Mesothelial cell of epicardium (in vitro differentiated cells): ENCODE results near the gene MGAT4A. TPM values are rescaled to one million over a fixed set of nuclear protein-coding genes. Genes with fewer than 3 reads are reported as not detected.
"Not testable (repeated sequence)": the region's sequence is repeated elsewhere in the genome, so short reads cannot be mapped to it uniquely, and the experiment has no call there.

Experiments
- DNase-seq, 2 experiments: peaks; one replicate each; pipeline ENCODE4 v3.0.0; 2021; ENCODE audit warnings: low spot score in 2 of 2; ENCODE audit not compliant: unreplicated experiment in 2 of 2
- H3K27ac Mint-ChIP-seq: 2 replicates; pipeline ENCODE4 v1.8.0; 2021; ENCODE audit warnings: mixed read lengths
- H3K27me3 Mint-ChIP-seq: 2 replicates; pipeline ENCODE4 v1.8.0; 2021; ENCODE audit warnings: low read depth, mixed read lengths
- H3K36me3 Mint-ChIP-seq: 2 replicates; pipeline ENCODE4 v1.8.0; 2021; ENCODE audit warnings: mixed read lengths
- H3K4me1 Mint-ChIP-seq: 2 replicates; pipeline ENCODE4 v1.8.0; 2021; ENCODE audit warnings: mixed read lengths
- H3K4me3 Mint-ChIP-seq: 2 replicates; pipeline ENCODE4 v1.8.0; 2021; ENCODE audit warnings: mild to moderate bottlenecking, moderate library complexity, mixed read lengths
- H3K9me3 Mint-ChIP-seq: 2 replicates; pipeline ENCODE4 v1.8.0; 2021; ENCODE audit warnings: mixed read lengths
- total RNA-seq: library from RNA; stranded (reverse); gene quantifications from 3 replicates; pipeline ENCODE4 v1.2.1, GENCODE V29; 2021
- TF ChIP-seq, protein P1 (sequence below): fragments of 200-600 bp; sonication (generic); IDR thresholded peaks from one replicate; pipeline ENCODE4 v1.5.0; 2021; ENCODE audit warnings: antibody characterized with exemption; ENCODE audit not compliant: unreplicated experiment

The MGAT4A gene
- total RNA-seq, 1 donor from 2014 or later = 15.0 TPM

DNA sequence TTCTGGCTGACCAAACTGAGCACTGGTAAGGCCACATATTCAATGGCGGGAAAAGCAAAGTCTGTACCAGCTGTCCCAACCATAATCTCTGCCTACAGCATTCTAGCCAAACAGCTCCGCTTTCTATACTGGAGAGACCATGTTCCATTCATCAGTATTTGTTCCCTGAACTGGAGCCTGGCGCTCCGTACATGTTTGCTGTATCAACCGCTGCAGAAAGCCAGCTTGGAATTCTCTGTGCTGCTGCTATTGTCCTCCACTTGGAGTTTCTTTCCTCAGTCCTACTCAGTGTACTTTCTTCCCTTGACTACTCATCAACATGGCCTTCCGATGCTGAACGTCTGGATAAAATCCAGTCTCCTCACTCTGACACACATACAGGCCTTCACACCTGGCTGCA is 124.5 kb downstream of the MGAT4A start:
- peaks cover 36% of the 10 kb centered on the region for H3K4me1 Mint-ChIP-seq
- H3K27me3 Mint-ChIP-seq = no peaks in the 10 kb centered on the region
- H3K9me3 Mint-ChIP-seq = no peaks in the 10 kb centered on the region
- no peak for DNase-seq
- H3K4me3 Mint-ChIP-seq = peak overlapping the region; percentile 76
- peak overlapping the region; percentile 80 for H3K27ac Mint-ChIP-seq
- peaks cover 7% of the 10 kb centered on the region for H3K36me3 Mint-ChIP-seq
- TF ChIP-seq, protein P1, sequence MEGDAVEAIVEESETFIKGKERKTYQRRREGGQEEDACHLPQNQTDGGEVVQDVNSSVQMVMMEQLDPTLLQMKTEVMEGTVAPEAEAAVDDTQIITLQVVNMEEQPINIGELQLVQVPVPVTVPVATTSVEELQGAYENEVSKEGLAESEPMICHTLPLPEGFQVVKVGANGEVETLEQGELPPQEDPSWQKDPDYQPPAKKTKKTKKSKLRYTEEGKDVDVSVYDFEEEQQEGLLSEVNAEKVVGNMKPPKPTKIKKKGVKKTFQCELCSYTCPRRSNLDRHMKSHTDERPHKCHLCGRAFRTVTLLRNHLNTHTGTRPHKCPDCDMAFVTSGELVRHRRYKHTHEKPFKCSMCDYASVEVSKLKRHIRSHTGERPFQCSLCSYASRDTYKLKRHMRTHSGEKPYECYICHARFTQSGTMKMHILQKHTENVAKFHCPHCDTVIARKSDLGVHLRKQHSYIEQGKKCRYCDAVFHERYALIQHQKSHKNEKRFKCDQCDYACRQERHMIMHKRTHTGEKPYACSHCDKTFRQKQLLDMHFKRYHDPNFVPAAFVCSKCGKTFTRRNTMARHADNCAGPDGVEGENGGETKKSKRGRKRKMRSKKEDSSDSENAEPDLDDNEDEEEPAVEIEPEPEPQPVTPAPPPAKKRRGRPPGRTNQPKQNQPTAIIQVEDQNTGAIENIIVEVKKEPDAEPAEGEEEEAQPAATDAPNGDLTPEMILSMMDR = no peak

DNA sequence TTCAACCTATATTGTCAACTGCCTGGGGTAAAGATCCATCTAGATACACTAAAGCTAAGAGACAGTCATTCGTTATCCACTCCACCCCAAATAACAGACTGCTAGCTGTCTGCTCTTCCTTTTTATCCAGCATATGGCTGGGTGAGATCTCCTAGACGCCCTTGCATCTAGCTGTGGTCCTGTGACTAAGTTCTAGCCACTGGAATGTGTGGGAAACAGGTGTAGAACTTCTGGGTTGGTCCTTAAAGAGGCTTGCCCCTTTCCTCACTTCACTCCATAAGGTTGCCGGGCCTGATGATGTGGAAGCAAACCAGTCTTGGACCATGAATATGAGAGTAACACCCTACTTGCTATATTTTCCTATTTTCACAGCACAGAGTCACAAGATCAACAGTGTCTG is 125.9 kb downstream of the MGAT4A start:
- Mint-ChIP-seq H3K9me3 (no peaks in the 10 kb centered on the region), H3K27me3 (no peaks in the 10 kb centered on the region), H3K36me3 (peaks cover 4% of the 10 kb centered on the region), H3K4me3 (no peak overlapping the region), H3K27ac (no peak overlapping the region), H3K4me1 (peaks cover 22% of the 10 kb centered on the region)
- no peak for DNase-seq
- TF ChIP-seq, protein P1 = no peak

DNA sequence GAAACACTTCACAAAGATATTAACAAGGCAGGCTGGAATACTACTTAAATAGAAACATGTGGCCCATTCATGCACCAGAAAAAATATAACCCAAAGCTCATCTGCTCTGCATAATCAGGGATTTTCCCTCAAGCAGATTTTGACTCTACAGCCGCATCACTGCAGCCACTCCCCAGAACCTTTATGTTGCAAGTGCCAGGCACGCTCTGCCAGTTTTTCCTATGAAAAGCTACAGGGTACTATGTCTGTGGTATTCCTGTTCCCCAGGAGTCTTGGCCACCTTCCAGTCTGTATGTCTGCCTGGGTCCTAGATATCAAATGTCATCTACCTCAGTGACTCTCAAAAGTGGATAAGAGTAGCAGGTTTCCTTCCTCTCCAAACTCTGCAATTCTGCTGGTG is 126.4 kb downstream of the MGAT4A start:
- H3K27ac Mint-ChIP-seq = peak overlapping the region; percentile 8
- peaks cover 17% of the 10 kb centered on the region for H3K4me1 Mint-ChIP-seq
- H3K27me3 Mint-ChIP-seq = no peaks in the 10 kb centered on the region
- H3K36me3 Mint-ChIP-seq = peaks cover 8% of the 10 kb centered on the region
- no peak for DNase-seq
- H3K4me3 Mint-ChIP-seq = no peak overlapping the region
- TF ChIP-seq, protein P1 = no peak
- no peaks in the 10 kb centered on the region for H3K9me3 Mint-ChIP-seq

DNA sequence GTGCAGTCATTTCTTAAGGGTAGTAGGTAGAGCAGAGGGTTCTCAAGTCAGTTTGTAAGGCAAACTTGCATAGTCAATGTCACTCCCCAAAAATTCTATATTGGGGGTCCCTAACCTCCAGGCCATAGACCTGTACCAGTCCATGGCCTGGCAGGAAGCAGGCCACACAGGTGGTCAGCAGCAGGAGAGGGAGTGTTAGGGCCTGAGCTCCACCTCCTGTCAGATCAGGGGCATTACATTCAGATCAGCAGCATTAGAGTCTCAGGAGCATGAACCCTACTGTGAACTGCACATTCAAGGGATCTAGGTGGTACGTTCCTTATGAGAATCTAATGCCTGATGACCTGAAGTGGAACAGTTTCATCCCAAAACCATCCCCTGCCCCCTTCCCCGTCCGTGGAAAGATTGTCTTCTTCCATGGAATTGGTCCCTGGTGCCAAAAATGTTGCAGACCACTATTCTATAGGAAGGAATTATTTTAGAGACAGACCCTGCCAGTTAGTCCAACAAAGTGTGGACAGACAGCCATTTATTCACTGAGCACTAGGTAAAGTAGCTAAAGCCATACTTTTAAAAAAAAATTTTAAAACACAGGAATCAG is 129.3 kb downstream of the MGAT4A start:
- Mint-ChIP-seq H3K9me3 (peaks cover under 1% of the 10 kb centered on the region), H3K27me3 (no peaks in the 10 kb centered on the region), H3K27ac (no peak overlapping the region), H3K36me3 (peaks cover 28% of the 10 kb centered on the region), H3K4me1 (peaks cover 2% of the 10 kb centered on the region), H3K4me3 (no peak overlapping the region)
- TF ChIP-seq, protein P1 = no peak
- no peak for DNase-seq

DNA sequence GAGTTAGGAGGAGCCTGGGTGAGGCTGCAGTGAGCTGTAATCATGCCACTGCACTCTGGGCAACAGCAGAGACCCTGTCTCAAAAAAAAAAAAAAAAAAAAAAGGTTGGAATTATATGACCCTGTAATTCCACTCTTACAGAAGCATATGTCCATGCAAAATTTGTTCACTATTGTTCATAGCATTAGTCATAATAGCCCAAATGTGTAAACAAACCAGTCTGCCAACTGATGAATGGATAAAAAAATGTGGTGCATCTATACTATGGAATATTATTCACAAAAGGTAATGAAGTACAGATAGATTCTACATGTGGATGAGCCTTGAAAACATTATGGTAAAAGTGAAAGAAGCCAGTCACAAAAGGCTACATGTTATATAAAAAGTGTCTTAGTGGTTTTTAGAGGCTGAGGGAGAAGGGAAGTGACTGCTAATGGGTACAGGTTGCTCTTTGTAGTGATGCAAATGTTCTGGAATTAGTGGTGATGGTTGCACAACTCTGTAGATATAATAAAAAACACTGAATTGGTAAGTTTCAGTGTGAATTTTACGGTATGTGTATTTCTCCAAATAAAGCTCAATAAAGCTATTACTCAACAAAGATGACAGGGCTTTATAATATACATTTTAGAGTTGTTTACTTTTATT is 132.0 kb downstream of the MGAT4A start:
- no peak overlapping the region for H3K27ac Mint-ChIP-seq
- H3K36me3 Mint-ChIP-seq = peaks cover 39% of the 10 kb centered on the region
- TF ChIP-seq, protein P1 = no peak
- H3K4me3 Mint-ChIP-seq = no peak overlapping the region
- peaks cover 7% of the 10 kb centered on the region for H3K9me3 Mint-ChIP-seq
- no peaks in the 10 kb centered on the region for H3K27me3 Mint-ChIP-seq
- no peaks in the 10 kb centered on the region for H3K4me1 Mint-ChIP-seq
- no peak for DNase-seq

DNA sequence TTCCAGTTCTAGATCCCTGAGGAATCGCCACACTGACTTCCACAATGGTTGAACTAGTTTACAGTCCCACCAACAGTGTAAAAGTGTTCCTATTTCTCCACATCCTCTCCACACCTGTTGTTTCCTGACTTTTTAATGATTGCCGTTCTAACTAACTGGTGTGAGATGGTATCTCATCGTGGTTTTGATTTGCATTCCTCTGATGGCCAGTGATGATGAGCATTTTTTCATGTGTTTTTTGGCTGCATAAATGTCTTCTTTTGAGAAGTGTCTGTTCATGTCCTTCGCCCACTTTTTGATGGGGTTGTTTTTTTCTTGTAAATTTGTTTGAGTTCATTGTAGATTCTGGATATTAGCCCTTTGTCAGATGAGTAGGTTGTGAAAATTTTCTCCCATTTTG is 136.3 kb downstream of the MGAT4A start:
- peaks cover 15% of the 10 kb centered on the region for H3K9me3 Mint-ChIP-seq
- H3K27ac Mint-ChIP-seq, DNase-seq, H3K4me3 Mint-ChIP-seq, H3K4me1 Mint-ChIP-seq, H3K27me3 Mint-ChIP-seq: not testable (repeated sequence)
- peaks cover 40% of the 10 kb centered on the region for H3K36me3 Mint-ChIP-seq
